ENCODE data around the gene POFUT2.
"Not testable (repeated sequence)": the region's sequence is repeated elsewhere in the genome, so short reads cannot be mapped to it uniquely, and the experiment has no call there.

The POFUT2 gene

DNA sequence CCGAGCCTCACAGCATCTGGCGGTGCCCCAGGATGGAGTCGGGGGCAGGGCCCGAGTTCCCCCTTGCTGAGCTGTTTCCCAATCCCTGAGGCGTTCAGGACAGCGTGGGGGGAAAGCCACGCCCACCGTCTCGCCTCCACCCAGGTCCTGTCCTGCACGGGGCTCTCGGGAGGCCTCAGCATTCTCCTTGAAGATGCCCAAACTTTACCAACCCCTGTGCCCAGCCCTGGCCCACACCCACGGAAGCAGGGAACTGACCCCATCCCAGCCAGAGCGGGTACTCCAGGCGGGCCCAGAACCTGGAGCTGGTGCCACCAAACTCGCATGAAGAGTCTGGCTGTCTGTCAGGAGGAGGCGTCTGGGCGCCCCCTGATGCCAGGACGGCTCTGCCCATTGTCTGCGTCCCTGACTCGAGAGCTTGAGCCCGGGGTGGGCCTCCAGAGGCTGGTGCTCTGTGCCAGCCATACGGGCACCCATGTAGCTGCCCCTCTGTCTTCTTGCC is 35.3 kb upstream of the POFUT2 start:
- no peak for DNase-seq (ENCODE audit: low read depth in 1 of 2, low spot score in 1 of 2)

DNA sequence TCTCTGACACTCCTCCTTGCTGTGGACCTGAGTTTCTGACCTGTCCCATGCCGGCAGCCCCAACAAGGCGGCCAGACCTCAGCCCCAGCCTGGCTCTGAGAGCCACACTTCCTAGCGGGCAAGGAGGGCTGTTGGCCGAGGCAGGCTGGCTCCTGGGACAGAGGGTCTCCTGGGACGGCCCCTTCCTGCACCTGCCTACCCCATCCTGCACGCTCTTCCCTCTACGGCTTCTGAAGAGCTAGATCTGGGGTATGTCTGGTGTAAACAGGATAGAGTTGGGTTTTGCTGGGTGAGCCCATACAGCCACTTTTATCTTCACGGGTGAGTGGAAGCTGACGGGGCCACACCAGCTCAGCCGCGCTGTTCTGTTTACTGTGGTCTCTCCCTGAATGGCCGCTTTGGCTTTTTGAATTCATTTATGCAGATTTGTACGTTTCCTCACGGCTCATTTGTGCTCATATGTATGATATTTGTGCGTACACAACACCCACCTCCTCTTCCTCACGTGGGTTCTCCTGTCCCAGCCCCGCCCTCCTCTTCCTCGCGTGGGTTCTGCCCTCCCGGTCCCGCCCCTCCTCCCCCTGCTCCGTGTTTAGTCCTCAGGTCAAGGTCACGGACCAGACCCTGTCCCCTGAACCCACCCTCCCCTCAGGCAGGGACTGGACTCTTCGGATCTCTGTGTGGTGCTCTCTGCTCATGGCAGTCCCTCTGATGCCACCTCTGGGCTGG is 34.7 kb upstream of the POFUT2 start:
- in situ Hi-C loops (cut with HindIII; ENCODE audit: low pct_unique_long_range_greater_than_20kb, low sequenced_read_pairs): no loop called here
- no peak for DNase-seq (ENCODE audit: low read depth in 1 of 2, low spot score in 1 of 2)
- TF ChIP-seq JUND (IDR thresholded peaks at IDR 0.05; ENCODE audit: low read depth): no peak

More for the DNA sequence above, 35.3 kb upstream of the POFUT2 start:
- in situ Hi-C loops (cut with HindIII; ENCODE audit: low pct_unique_long_range_greater_than_20kb, low sequenced_read_pairs): no loop called here
- no peak for TF ChIP-seq JUND (IDR thresholded peaks at IDR 0.05; ENCODE audit: low read depth)

- DNase-seq (ENCODE audit: low read depth in 1 of 2, low spot score in 1 of 2): no peak
- in situ Hi-C loops (cut with HindIII; ENCODE audit: low pct_unique_long_range_greater_than_20kb, low sequenced_read_pairs): no loop called here
- no peak for TF ChIP-seq JUND (IDR thresholded peaks at IDR 0.05; ENCODE audit: low read depth)
Observed at GRCh38 chr21:45320261-45321025, 32.7 kb upstream of the POFUT2 start.

DNA sequence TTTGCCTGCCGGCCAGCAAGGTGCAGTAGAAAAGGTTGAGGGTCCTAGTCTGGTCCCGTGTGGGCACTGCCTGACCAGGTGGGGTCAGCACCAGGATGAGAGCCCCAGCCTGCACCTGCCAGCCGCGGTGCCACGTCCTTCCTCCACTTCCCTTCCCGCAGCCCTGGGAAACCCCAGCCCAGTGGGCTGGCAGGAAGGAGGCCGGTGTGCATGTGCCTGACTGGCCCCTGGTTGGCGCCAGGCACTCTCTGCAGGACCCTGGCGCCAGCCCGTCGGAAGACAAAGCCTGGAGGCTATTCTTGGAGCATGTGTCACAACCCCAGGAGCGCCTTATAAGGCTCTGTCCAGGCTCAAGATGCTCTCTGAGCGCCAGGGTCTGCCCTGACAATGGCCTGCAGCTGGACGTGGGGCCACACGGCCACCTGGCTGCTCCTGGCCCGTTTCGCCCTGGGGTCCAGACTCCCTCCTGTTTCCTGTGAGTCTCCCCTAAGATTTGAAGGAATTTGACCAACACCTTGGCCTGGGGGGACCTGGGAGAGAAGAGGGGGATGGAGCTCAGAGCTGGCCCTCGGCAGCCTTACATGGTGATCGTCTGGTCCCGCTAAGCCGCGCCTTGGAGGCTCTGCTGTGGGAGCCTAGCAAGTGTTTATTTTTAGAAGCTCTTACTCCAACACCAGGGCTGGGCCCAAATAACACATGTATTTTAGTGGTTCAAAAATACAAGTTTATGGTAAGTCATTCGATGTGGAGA is 31.9 kb upstream of the POFUT2 start:
- TF ChIP-seq JUND (IDR thresholded peaks at IDR 0.05; ENCODE audit: low read depth): no peak
- DNase-seq (ENCODE audit: low read depth in 1 of 2, low spot score in 1 of 2): no peak
- in situ Hi-C loops (cut with HindIII; ENCODE audit: low pct_unique_long_range_greater_than_20kb, low sequenced_read_pairs): no loop called here

DNA sequence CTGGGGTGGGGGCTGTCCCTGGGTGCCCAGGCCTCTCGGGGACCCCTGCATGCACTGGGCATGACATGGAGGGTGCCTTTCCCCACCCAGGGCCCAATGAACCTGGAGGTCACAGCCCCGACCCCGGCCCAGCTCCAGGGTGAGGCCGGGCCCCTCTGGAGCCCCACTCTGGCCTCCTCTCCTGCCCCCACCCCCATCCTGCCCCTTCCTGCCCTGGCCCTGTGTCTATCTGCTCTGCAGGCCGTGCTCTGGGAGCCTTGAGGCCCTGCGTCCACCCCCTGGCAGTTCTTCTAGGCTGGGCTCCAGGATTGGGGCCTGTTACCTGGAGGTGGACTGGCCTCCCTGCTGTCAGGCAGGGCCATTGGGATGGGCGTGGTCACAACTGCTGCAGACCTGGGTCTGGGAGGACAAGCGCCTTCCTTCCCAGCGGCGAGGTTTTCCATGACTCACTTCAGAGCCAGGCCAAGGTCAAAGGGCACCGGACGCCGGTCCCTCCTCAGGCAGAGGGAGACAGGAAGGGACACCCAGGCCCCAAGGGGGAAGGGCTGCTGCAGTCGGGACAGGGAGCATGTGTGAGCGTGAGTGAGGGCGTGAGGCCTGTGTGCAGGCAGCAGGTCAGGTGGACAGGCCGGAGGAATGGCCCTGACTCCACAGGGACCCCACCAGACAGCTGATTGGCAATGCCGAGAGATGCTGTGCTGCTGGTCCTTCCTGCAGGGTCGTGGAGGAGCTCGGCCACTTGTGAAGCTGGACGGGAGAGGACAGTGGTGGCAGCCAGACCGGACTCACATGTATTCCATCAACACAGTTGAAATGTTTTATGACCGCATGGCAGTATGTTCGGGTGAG is 31.1 kb upstream of the POFUT2 start:
- in situ Hi-C loops (cut with HindIII; ENCODE audit: low pct_unique_long_range_greater_than_20kb, low sequenced_read_pairs): no loop called here
- no peak for TF ChIP-seq JUND (IDR thresholded peaks at IDR 0.05; ENCODE audit: low read depth)
- no peak for DNase-seq (ENCODE audit: low read depth in 1 of 2, low spot score in 1 of 2)

DNA sequence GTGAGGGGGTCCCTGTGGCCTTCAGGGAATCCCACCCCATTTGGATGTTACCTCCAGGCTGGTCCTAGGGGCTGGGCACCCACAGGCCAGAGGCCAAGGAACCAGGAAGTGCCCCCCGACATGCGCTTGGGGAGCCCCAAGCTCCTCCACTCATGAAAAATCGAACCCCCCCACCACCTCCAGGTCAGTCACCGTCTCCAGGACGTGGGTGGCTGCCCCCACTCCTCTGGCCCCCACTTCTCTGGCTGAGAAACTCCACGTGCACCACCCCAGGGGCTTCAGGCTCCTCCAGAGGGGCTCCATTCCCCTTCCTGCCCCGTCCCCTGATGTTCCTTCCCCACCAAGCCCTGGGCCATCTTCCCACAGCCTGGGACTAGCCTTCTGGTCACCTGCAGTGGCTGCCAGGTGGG is 30.5 kb upstream of the POFUT2 start:
- no peak for DNase-seq (ENCODE audit: low read depth in 1 of 2, low spot score in 1 of 2)
- in situ Hi-C loops (cut with HindIII; ENCODE audit: low pct_unique_long_range_greater_than_20kb, low sequenced_read_pairs): no loop called here
- no peak for TF ChIP-seq JUND (IDR thresholded peaks at IDR 0.05; ENCODE audit: low read depth)

DNA sequence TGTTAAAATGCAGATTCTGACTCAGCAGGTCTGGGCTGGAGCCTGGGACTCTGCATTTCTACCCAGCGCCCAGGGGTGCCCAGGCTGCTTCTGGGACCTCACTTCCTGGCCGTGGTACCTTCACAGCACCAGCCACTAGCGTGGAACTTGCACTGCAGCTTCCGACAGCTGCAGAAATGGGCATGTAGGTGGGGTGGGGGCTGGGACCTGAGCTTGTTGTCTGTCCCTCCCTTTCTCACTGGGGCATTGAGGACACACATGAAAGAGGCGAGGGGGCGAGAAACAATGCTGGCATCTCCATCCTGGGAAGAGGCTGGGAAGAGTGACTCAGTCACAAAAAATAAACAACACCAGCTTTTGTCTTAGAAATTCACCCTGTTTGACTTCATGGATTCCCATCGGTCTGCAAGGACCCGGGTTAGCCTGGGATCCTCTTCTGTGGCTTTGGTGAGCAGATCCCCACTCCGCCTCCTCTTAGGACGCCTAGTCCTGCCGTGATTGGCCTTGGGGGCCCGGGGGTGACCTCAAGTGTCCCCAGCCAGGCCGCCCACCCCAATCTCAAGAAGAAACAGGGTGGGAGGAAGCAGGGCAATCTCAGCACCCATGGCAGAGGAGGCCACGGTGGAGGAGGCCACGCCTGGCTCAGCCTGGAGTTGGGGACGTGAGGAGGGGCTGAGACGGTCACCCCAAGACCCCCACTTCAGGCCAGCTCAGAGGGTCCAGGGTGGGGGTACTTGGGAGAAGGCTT is 29.9 kb upstream of the POFUT2 start:
- in situ Hi-C loops (cut with HindIII; ENCODE audit: low pct_unique_long_range_greater_than_20kb, low sequenced_read_pairs): no loop called here
- no peak for DNase-seq (ENCODE audit: low read depth in 1 of 2, low spot score in 1 of 2)
- no peak for TF ChIP-seq JUND (IDR thresholded peaks at IDR 0.05; ENCODE audit: low read depth)

- TF ChIP-seq JUND (IDR thresholded peaks at IDR 0.05; ENCODE audit: low read depth): no peak
- in situ Hi-C loops (cut with HindIII; ENCODE audit: low pct_unique_long_range_greater_than_20kb, low sequenced_read_pairs): no loop called here
- DNase-seq (ENCODE audit: low read depth in 1 of 2, low spot score in 1 of 2): no peak
Observed at GRCh38 chr21:45316871-45317397, 29.2 kb upstream of the POFUT2 start.

GRCh38 chr21:45315676-45316470 is 28.2 kb upstream of the POFUT2 start:
- DNase-seq (ENCODE audit: low read depth in 1 of 2, low spot score in 1 of 2); in situ Hi-C loops (cut with HindIII; ENCODE audit: low pct_unique_long_range_greater_than_20kb, low sequenced_read_pairs): not testable (repeated sequence)

- in situ Hi-C loops (cut with HindIII; ENCODE audit: low pct_unique_long_range_greater_than_20kb, low sequenced_read_pairs): no loop called here
- no peak for DNase-seq (ENCODE audit: low read depth in 1 of 2, low spot score in 1 of 2)
- TF ChIP-seq JUND (IDR thresholded peaks at IDR 0.05; ENCODE audit: low read depth): no peak
Observed at GRCh38 chr21:45313682-45314081, 26.0 kb upstream of the POFUT2 start.
